H9 (cell line): ENCODE measurements around the gene TACC2. TPM values are rescaled to one million over a fixed set of nuclear protein-coding genes. Genes with fewer than 3 reads are reported as not detected.

ENCODE experiments used
- DNase-seq: peaks from one replicate; pipeline ENCODE4 v3.0.0-alpha.2; 2017
- H2AFZ ChIP-seq: one replicate; pipeline ENCODE4 v1.6.1; 2013; ENCODE audit warnings: mild to moderate bottlenecking, low read length, control low read depth, moderate library complexity
- H2AK5ac ChIP-seq: 2 replicates; pipeline ENCODE4 v1.6.1; 2013; ENCODE audit warnings: low read length, control low read depth, mixed read lengths; ENCODE audit not compliant: insufficient read length
- H2BK120ac ChIP-seq: one replicate; pipeline ENCODE4 v1.6.1; 2013; ENCODE audit warnings: low read depth, mild to moderate bottlenecking, low read length, control low read depth, inconsistent platforms; ENCODE audit not compliant: poor library complexity, severe bottlenecking
- H2BK12ac ChIP-seq: 2 replicates; pipeline ENCODE4 v1.6.1; 2013; ENCODE audit warnings: low read length, control low read depth, mixed read lengths, low read depth; ENCODE audit not compliant: insufficient read length
- H2BK15ac ChIP-seq: 2 replicates; pipeline ENCODE4 v1.6.1; 2013; ENCODE audit warnings: low read depth, low read length, control low read depth
- H2BK20ac ChIP-seq: one replicate; pipeline ENCODE4 v1.6.1; 2013; ENCODE audit warnings: low read depth, mild to moderate bottlenecking, low read length, control low read depth, inconsistent platforms; ENCODE audit not compliant: poor library complexity, severe bottlenecking
- H2BK5ac ChIP-seq: 2 replicates; pipeline ENCODE4 v1.6.1; 2013; ENCODE audit warnings: low read length, control low read depth, mixed read lengths; ENCODE audit not compliant: insufficient read length
- H3K14ac ChIP-seq: 2 replicates; pipeline ENCODE4 v1.6.1; 2013; ENCODE audit warnings: low read length, control low read depth; ENCODE audit not compliant: insufficient read depth
- H3K18ac ChIP-seq: 2 replicates; pipeline ENCODE4 v1.6.1; 2013; ENCODE audit warnings: low read depth, mild to moderate bottlenecking, mixed read lengths, low read length, control low read depth; ENCODE audit not compliant: insufficient read length
- H3K23ac ChIP-seq: 2 replicates; pipeline ENCODE4 v1.6.1; 2013; ENCODE audit warnings: low read length, control low read depth, mixed read lengths, low read depth; ENCODE audit not compliant: insufficient read length
- H3K23me2 ChIP-seq: 2 replicates; pipeline ENCODE4 v1.6.1; 2013; ENCODE audit warnings: low read depth, mild to moderate bottlenecking, mixed read lengths, low read length, control low read depth; ENCODE audit not compliant: insufficient read length, poor library complexity, severe bottlenecking
- H3K27ac ChIP-seq: 2 replicates; pipeline ENCODE4 v1.5.1; 2013; ENCODE audit warnings: low read length, control low read depth, mixed read lengths, low read depth; ENCODE audit not compliant: insufficient read length
- H3K27me3 ChIP-seq: 2 replicates; pipeline ENCODE4 v1.6.1; 2013; ENCODE audit warnings: low read length, control low read depth, inconsistent platforms; ENCODE audit not compliant: insufficient read depth
- H3K4ac ChIP-seq: 2 replicates; pipeline ENCODE4 v1.6.1; 2013; ENCODE audit warnings: low read depth, mild to moderate bottlenecking, control low read depth, inconsistent platforms, low read length, moderate library complexity
- H3K4me1 ChIP-seq: 2 replicates; pipeline ENCODE4 v1.6.1; 2013; ENCODE audit warnings: low read length, control low read depth, inconsistent platforms; ENCODE audit not compliant: insufficient read depth
- H3K4me2 ChIP-seq: 2 replicates; pipeline ENCODE4 v1.6.1; 2013; ENCODE audit warnings: low read length, control low read depth, mixed read lengths; ENCODE audit not compliant: insufficient read length, insufficient read depth
- H3K56ac ChIP-seq: 2 replicates; pipeline ENCODE4 v1.6.1; 2013; ENCODE audit warnings: low read depth, mild to moderate bottlenecking, mixed read lengths, low read length, control low read depth; ENCODE audit not compliant: insufficient read length
- H3K79me1 ChIP-seq: 2 replicates; pipeline ENCODE4 v1.6.1; 2013; ENCODE audit warnings: low read depth, mild to moderate bottlenecking, moderate library complexity, low read length, control low read depth, inconsistent platforms; ENCODE audit not compliant: insufficient read depth, poor library complexity, severe bottlenecking
- H3K79me2 ChIP-seq: 2 replicates; pipeline ENCODE4 v1.6.1; 2013; ENCODE audit warnings: low read length, control low read depth, inconsistent platforms; ENCODE audit not compliant: insufficient read depth
- H3K9ac ChIP-seq: 2 replicates; pipeline ENCODE4 v1.6.1; 2013; ENCODE audit warnings: low read length, control low read depth, mixed read lengths; ENCODE audit not compliant: insufficient read length; ENCODE audit errors: extremely low read depth
- H3K9me3 ChIP-seq: one replicate; pipeline ENCODE4 v1.6.1; 2013; ENCODE audit warnings: low read depth, low read length, inconsistent platforms; ENCODE audit not compliant: control insufficient read depth
- H3T11ph ChIP-seq: one replicate; pipeline ENCODE4 v1.6.1; 2013; ENCODE audit warnings: mild to moderate bottlenecking, low read length, control low read depth, inconsistent platforms
- H4K20me1 ChIP-seq: one replicate; pipeline ENCODE4 v1.6.1; 2013; ENCODE audit not compliant: control insufficient read depth, insufficient read length, insufficient read depth
- H4K5ac ChIP-seq: 2 replicates; pipeline ENCODE4 v1.6.1; 2013; ENCODE audit warnings: low read depth, mild to moderate bottlenecking, mixed read lengths, low read length, control low read depth; ENCODE audit not compliant: insufficient read length
- H4K8ac ChIP-seq: replicated peaks from 2 replicates; pipeline ENCODE4 v1.6.1; 2013; ENCODE audit warnings: low read length, control low read depth, mixed read lengths, low read depth; ENCODE audit not compliant: insufficient read length
- H4K91ac ChIP-seq: 2 replicates; pipeline ENCODE4 v1.6.1; 2013; ENCODE audit warnings: low read depth, mild to moderate bottlenecking, moderate library complexity, mixed read lengths, low read length, control low read depth; ENCODE audit not compliant: insufficient read length
- H3K27ac Mint-ChIP-seq, 3 experiments: 2 replicates in 2 of 3; 3 replicates in 1 of 3; pipeline ENCODE4 v1.8.0; 2020 to 2021; ENCODE audit warnings: mixed read lengths in 3 of 3, mild to moderate bottlenecking in 1 of 3, moderate library complexity in 1 of 3
- H3K27me3 Mint-ChIP-seq: 2 replicates; pipeline ENCODE4 v1.8.0; 2021; ENCODE audit warnings: low read depth, mild to moderate bottlenecking, moderate library complexity, mixed read lengths
- H3K36me3 Mint-ChIP-seq, 3 experiments: 2 replicates in 2 of 3; 3 replicates in 1 of 3; pipeline ENCODE4 v1.8.0; 2020 to 2021; ENCODE audit warnings: low read depth in 3 of 3, mixed read lengths in 3 of 3; ENCODE audit not compliant: insufficient read depth in 1 of 3
- H3K4me1 Mint-ChIP-seq, 2 experiments: 2 replicates each; pipeline ENCODE4 v1.8.0; 2020; ENCODE audit warnings: mixed read lengths in 2 of 2
- H3K4me3 Mint-ChIP-seq, 2 experiments: 2 replicates in 1 of 2; 3 replicates in 1 of 2; pipeline ENCODE4 v1.8.0; 2020 to 2021; ENCODE audit warnings: mild to moderate bottlenecking in 2 of 2, mixed read lengths in 2 of 2, moderate library complexity in 1 of 2
- H3K9me3 Mint-ChIP-seq, 2 experiments: 2 replicates in 1 of 2; 3 replicates in 1 of 2; pipeline ENCODE4 v1.8.0; 2020; ENCODE audit warnings: mild to moderate bottlenecking in 2 of 2, mixed read lengths in 2 of 2, moderate library complexity in 1 of 2
- CTCF ChIP-seq: fragments of 200-600 bp; sonication (generic); conservative IDR thresholded peaks from 3 replicates; pipeline ENCODE4 v1.8.0; 2021; ENCODE audit warnings: antibody characterized with exemption, mild to moderate bottlenecking
- WGBS: extraction: QIAGEN DNeasy Blood & Tissue Kit; methylation state at CpG from one replicate; pipeline ENCODE4 v1.1.7; 2013; ENCODE audit warnings: missing lambda C conversion rate, low lambda C conversion rate, mixed read lengths; ENCODE audit not compliant: insufficient read length; ENCODE audit errors: extremely low coverage; 5-methylcytosine and 5-hydroxymethylcytosine counted together
- total RNA-seq: library from RNA; stranded (reverse); gene quantifications from 2 replicates; pipeline ENCODE4 v1.2.1, GENCODE V29; 2021

TACC2 gene
- total RNA-seq, 1 experiment from 2014 or later, result 58.1 TPM

GRCh38 chr10:122148876-122149560 lies 160.1 kb downstream of the TACC2 start:
- Histone ChIP-seq H3K9me3 (no peaks in the 10 kb centered on the region), H3K4me1 (no peaks in the 10 kb centered on the region), H3K23me2 (no peaks in the 10 kb centered on the region), H3K27ac (no peak overlapping the region), H3T11ph (no peak overlapping the region), H3K9ac (no peak overlapping the region), H2AK5ac (no peak overlapping the region), H2BK15ac (no peak overlapping the region), H3K18ac (no peak overlapping the region), H2AFZ (no peak overlapping the region), H4K91ac (no peak overlapping the region), H4K5ac (no peak overlapping the region), H4K8ac (no peak overlapping the region), H4K20me1 (no peaks in the 10 kb centered on the region), H2BK20ac (no peak overlapping the region), H3K23ac (no peak overlapping the region), H3K56ac (no peak overlapping the region), H3K14ac (no peak overlapping the region), H2BK5ac (no peak overlapping the region), H2BK12ac (no peak overlapping the region), H3K79me1 (no peaks in the 10 kb centered on the region), H3K4me2 (no peak overlapping the region), H2BK120ac (no peak overlapping the region), H3K79me2 (no peaks in the 10 kb centered on the region), H3K4ac (no peak overlapping the region), H3K27me3 (no peaks in the 10 kb centered on the region)
- TF ChIP-seq CTCF, result no peak
- no CpG with 5 or more reads among the region's 15 CpGs for WGBS
- peaks cover 12 to 15% of the 10 kb centered on the region in 2 experiments for H3K9me3 Mint-ChIP-seq
- peak overlapping the region in 1 of 3 experiments; percentile 34; a peak in 2 of 7 replicates for H3K27ac Mint-ChIP-seq
- DNase-seq, result no peak
- no peak overlapping the region for H3K4me3 Mint-ChIP-seq
- peaks cover 12 to 34% of the 10 kb centered on the region in 2 experiments for H3K4me1 Mint-ChIP-seq
- H3K36me3 Mint-ChIP-seq, result peaks cover 34 to 42% (median 36%) of the 10 kb centered on the region in 3 experiments
- no peaks in the 10 kb centered on the region for H3K27me3 Mint-ChIP-seq
